Measurements from ENCODE around the gene PRELP. TPM values are rescaled to one million over a fixed set of nuclear protein-coding genes. Genes with fewer than 3 reads are reported as not detected.
"Not testable (repeated sequence)": the region's sequence is repeated elsewhere in the genome, so short reads cannot be mapped to it uniquely, and the experiment has no call there.

Gene PRELP
- total RNA-seq, 1 experiment from 2014 or later, result not detected

GRCh38 chr1:203516184-203516583 lies 40.6 kb downstream of the PRELP start:
- ChIA-PET CTCF (no interaction called here), POLR2A (no interaction called here)
- no peak for DNase-seq
- no peaks in the 10 kb centered on the region for H3K9me3 ChIP-seq
- peaks cover 46% of the 10 kb centered on the region for H3K4me1 ChIP-seq
- intact Hi-C loops (cut with micrococcal nuclease; ENCODE audit: unreplicated experiment), result no loop called here
- no peaks in the 10 kb centered on the region for H3K36me3 Mint-ChIP-seq (ENCODE audit: insufficient read depth, unreplicated experiment)
- H3K4me3 ChIP-seq (ENCODE audit: low read depth, low read length), result no peak overlapping the region
- no peaks in the 10 kb centered on the region for H3K27me3 Mint-ChIP-seq (ENCODE audit: insufficient read depth, unreplicated experiment)
- H3K9me3 Mint-ChIP-seq (ENCODE audit: unreplicated experiment), result no peaks in the 10 kb centered on the region
- peaks cover 53% of the 10 kb centered on the region for H3K4me1 Mint-ChIP-seq (ENCODE audit: low read depth, unreplicated experiment)
- H3K27ac Mint-ChIP-seq (ENCODE audit: unreplicated experiment), result no peak overlapping the region
- no peak for TF ChIP-seq CTCF (IDR thresholded peaks at IDR 0.05; ENCODE audit: insufficient read depth in 1 of 2, low read depth in 1 of 2, low read length in 1 of 2, severe bottlenecking in 1 of 2, unreplicated experiment in 1 of 2)
- BruUV-seq (replicated peaks), result no TSS peak
- H3K4me3 Mint-ChIP-seq (ENCODE audit: unreplicated experiment), result no peak overlapping the region
- H3K27me3 ChIP-seq (replicated peaks; ENCODE audit: control insufficient read depth, insufficient read depth, low read length), result no peaks in the 10 kb centered on the region
- no peaks in the 10 kb centered on the region for H3K36me3 ChIP-seq (ENCODE audit: control insufficient read depth, insufficient read depth, low read length)

- TF ChIP-seq CTCF (IDR thresholded peaks at IDR 0.05; ENCODE audit: insufficient read depth in 1 of 2, low read depth in 1 of 2, low read length in 1 of 2, severe bottlenecking in 1 of 2, unreplicated experiment in 1 of 2), result no peak
- H3K4me1 Mint-ChIP-seq (ENCODE audit: low read depth, unreplicated experiment), result peaks cover 53% of the 10 kb centered on the region
- no TSS peak for BruUV-seq (replicated peaks)
- H3K27me3 Mint-ChIP-seq (ENCODE audit: insufficient read depth, unreplicated experiment), result no peaks in the 10 kb centered on the region
- ChIA-PET CTCF (interaction anchor here (0.5 kb wide), 1 partner anchor 749 kb away, joined by 3 read pairs; no protein-coding TSS in a partner anchor), POLR2A (no interaction called here)
- H3K9me3 Mint-ChIP-seq (ENCODE audit: unreplicated experiment), result no peaks in the 10 kb centered on the region
- Histone ChIP-seq H3K4me1 (peaks cover 45% of the 10 kb centered on the region), H3K9me3 (no peaks in the 10 kb centered on the region), H3K36me3 (ENCODE audit: control insufficient read depth, insufficient read depth, low read length) (no peaks in the 10 kb centered on the region), H3K27me3 (replicated peaks; ENCODE audit: control insufficient read depth, insufficient read depth, low read length) (no peaks in the 10 kb centered on the region), H3K4me3 (ENCODE audit: low read depth, low read length) (no peak overlapping the region)
- H3K4me3 Mint-ChIP-seq (ENCODE audit: unreplicated experiment), result no peak overlapping the region
- H3K36me3 Mint-ChIP-seq (ENCODE audit: insufficient read depth, unreplicated experiment), result no peaks in the 10 kb centered on the region
- no peak for DNase-seq
- intact Hi-C loops (cut with micrococcal nuclease; ENCODE audit: unreplicated experiment), result no loop called here
- H3K27ac Mint-ChIP-seq (ENCODE audit: unreplicated experiment), result no peak overlapping the region
Measured at GRCh38 chr1:203516906-203517305, 41.3 kb downstream of the PRELP start.

GRCh38 chr1:203517426-203518110 lies 42.0 kb downstream of the PRELP start:
- H3K4me1 Mint-ChIP-seq (ENCODE audit: low read depth, unreplicated experiment), result peaks cover 47% of the 10 kb centered on the region
- Histone ChIP-seq H3K9me3 (no peaks in the 10 kb centered on the region), H3K4me3 (ENCODE audit: low read depth, low read length) (no peak overlapping the region), H3K27me3 (replicated peaks; ENCODE audit: control insufficient read depth, insufficient read depth, low read length) (no peaks in the 10 kb centered on the region), H3K36me3 (ENCODE audit: control insufficient read depth, insufficient read depth, low read length) (no peaks in the 10 kb centered on the region), H3K4me1 (peaks cover 39% of the 10 kb centered on the region)
- no peaks in the 10 kb centered on the region for H3K9me3 Mint-ChIP-seq (ENCODE audit: unreplicated experiment)
- no peak for DNase-seq
- H3K27ac Mint-ChIP-seq (ENCODE audit: unreplicated experiment), result no peak overlapping the region
- no peaks in the 10 kb centered on the region for H3K36me3 Mint-ChIP-seq (ENCODE audit: insufficient read depth, unreplicated experiment)
- H3K4me3 Mint-ChIP-seq (ENCODE audit: unreplicated experiment), result no peak overlapping the region
- no TSS peak for BruUV-seq (replicated peaks)
- POLR2A ChIA-PET, result no interaction called here
- CTCF ChIA-PET, result interaction anchor here (0.5 kb wide), 1 partner anchor 748 kb away, joined by 3 read pairs; no protein-coding TSS in a partner anchor
- intact Hi-C loops (cut with micrococcal nuclease; ENCODE audit: unreplicated experiment), result no loop called here
- no peaks in the 10 kb centered on the region for H3K27me3 Mint-ChIP-seq (ENCODE audit: insufficient read depth, unreplicated experiment)
- TF ChIP-seq CTCF (IDR thresholded peaks at IDR 0.05; ENCODE audit: insufficient read depth in 1 of 2, low read depth in 1 of 2, low read length in 1 of 2, severe bottlenecking in 1 of 2, unreplicated experiment in 1 of 2), result no peak

GRCh38 chr1:203518139-203518538 lies 42.5 kb downstream of the PRELP start:
- H3K4me3 Mint-ChIP-seq (ENCODE audit: unreplicated experiment); H3K9me3 Mint-ChIP-seq (ENCODE audit: unreplicated experiment); H3K27me3 ChIP-seq (replicated peaks; ENCODE audit: control insufficient read depth, insufficient read depth, low read length); H3K4me3 ChIP-seq (ENCODE audit: low read depth, low read length); H3K27ac Mint-ChIP-seq (ENCODE audit: unreplicated experiment); H3K27me3 Mint-ChIP-seq (ENCODE audit: insufficient read depth, unreplicated experiment); CTCF ChIA-PET; H3K9me3 ChIP-seq; intact Hi-C loops (cut with micrococcal nuclease; ENCODE audit: unreplicated experiment); DNase-seq; H3K36me3 Mint-ChIP-seq (ENCODE audit: insufficient read depth, unreplicated experiment); BruUV-seq (replicated peaks); H3K36me3 ChIP-seq (ENCODE audit: control insufficient read depth, insufficient read depth, low read length): not testable (repeated sequence)
- H3K4me1 ChIP-seq, result peaks cover 33% of the 10 kb centered on the region
- H3K4me1 Mint-ChIP-seq (ENCODE audit: low read depth, unreplicated experiment), result peaks cover 41% of the 10 kb centered on the region
- POLR2A ChIA-PET, result interaction anchor here (0.6 kb wide), 1 partner anchor 1908 kb away, joined by 3 read pairs; no protein-coding TSS in a partner anchor
